Measurements from ENCODE around the gene PRDM1. TPM values are rescaled to one million over a fixed set of nuclear protein-coding genes. Genes with fewer than 3 reads are reported as not detected.
A peak's percentile ranks its signal among the peaks of the same experiment; 100 is the strongest.

The PRDM1 gene
- total RNA-seq, result 1 to 10 TPM; 1.3 to 6.6 TPM
- 1 to 10 TPM; 1.8 to 2.2 TPM for polyA plus RNA-seq (ENCODE audit: insufficient read length in 2 of 2)
- long read RNA-seq, donor 1, result 0 reads
- long read RNA-seq, donor 2, result 0 reads
- long read RNA-seq, donor 3, result 0 reads
- long read RNA-seq, donor 4, full-length matches to known transcripts, result 1 of 1 reads
- long read RNA-seq, donor 4, partial matches to known transcripts, result 0 of 1 reads
- long read RNA-seq, donor 4, other reads (novel, unspliced or antisense), result 0 of 1 reads

- Histone ChIP-seq H3K9me3 (ENCODE audit: control insufficient read depth, insufficient read depth, low read length) (no peaks in the 10 kb centered on the region), H3K27ac (ENCODE audit: low read depth, low read length) (peak within 1 kb of the TSS; percentile 17), H3K36me3 (ENCODE audit: control insufficient read depth, insufficient read depth, low read length) (no peaks in the 10 kb centered on the region), H3K27me3 (ENCODE audit: control insufficient read depth, insufficient read depth, low read length) (peaks cover 35% of the 10 kb centered on the region), H3K4me1 (ENCODE audit: control insufficient read depth, insufficient read depth, low read length) (peaks cover 16% of the 10 kb centered on the region), H3K4me3 (ENCODE audit: low read depth, low read length) (peak within 1 kb of the TSS; percentile 37)
- peak in 2 of 6 donors; percentile 65 to 73 for DNase-seq (ENCODE audit: low read depth in 4 of 6, low spot score in 6 of 6)
- WGBS (ENCODE audit: insufficient coverage), result 0% methylated on average over 41 of the region's 44 CpGs
These were observed at the start of gene PRDM1 for GRCh38 chr6:106085984-106086813. Gene PRDM1, plus strand, starts transcription at chr6:106086336. Its CDS starts 218 bp downstream, at chr6:106086554.

GRCh38 chr6:106037060-106037459, 49.1 kb upstream of the PRDM1 start:
- no peaks in the 10 kb centered on the region for H3K4me1 ChIP-seq (ENCODE audit: control insufficient read depth, insufficient read depth, low read length)
- no peaks in the 10 kb centered on the region for H3K36me3 ChIP-seq (ENCODE audit: control insufficient read depth, insufficient read depth, low read length)
- H3K9me3 ChIP-seq (ENCODE audit: control insufficient read depth, insufficient read depth, low read length), result peaks cover 4% of the 10 kb centered on the region
- no peaks in the 10 kb centered on the region for H3K27me3 ChIP-seq (ENCODE audit: control insufficient read depth, insufficient read depth, low read length)
- DNase-seq (ENCODE audit: low read depth in 4 of 6, low spot score in 6 of 6), result no peak
- H3K4me3 ChIP-seq (ENCODE audit: low read depth, low read length), result no peak overlapping the region
- H3K27ac ChIP-seq (ENCODE audit: low read depth, low read length), result no peak overlapping the region

GRCh38 chr6:106039897-106040592, 46.1 kb upstream of the PRDM1 start:
- Histone ChIP-seq H3K27me3 (ENCODE audit: control insufficient read depth, insufficient read depth, low read length) (no peaks in the 10 kb centered on the region), H3K4me1 (ENCODE audit: control insufficient read depth, insufficient read depth, low read length) (no peaks in the 10 kb centered on the region), H3K27ac (ENCODE audit: low read depth, low read length) (no peak overlapping the region), H3K9me3 (ENCODE audit: control insufficient read depth, insufficient read depth, low read length) (peaks cover 4% of the 10 kb centered on the region), H3K4me3 (ENCODE audit: low read depth, low read length) (no peak overlapping the region), H3K36me3 (ENCODE audit: control insufficient read depth, insufficient read depth, low read length) (no peaks in the 10 kb centered on the region)
- no peak for DNase-seq (ENCODE audit: low read depth in 4 of 6, low spot score in 6 of 6)
- 100% methylated on average over 1 of the region's 6 CpGs for WGBS (ENCODE audit: insufficient coverage)

GRCh38 chr6:106044151-106044550, 42.0 kb upstream of the PRDM1 start:
- Histone ChIP-seq H3K9me3 (ENCODE audit: control insufficient read depth, insufficient read depth, low read length) (no peaks in the 10 kb centered on the region), H3K4me3 (ENCODE audit: low read depth, low read length) (no peak overlapping the region), H3K4me1 (ENCODE audit: control insufficient read depth, insufficient read depth, low read length) (no peaks in the 10 kb centered on the region), H3K36me3 (ENCODE audit: control insufficient read depth, insufficient read depth, low read length) (no peaks in the 10 kb centered on the region), H3K27ac (ENCODE audit: low read depth, low read length) (no peak overlapping the region), H3K27me3 (ENCODE audit: control insufficient read depth, insufficient read depth, low read length) (no peaks in the 10 kb centered on the region)
- DNase-seq (ENCODE audit: low read depth in 4 of 6, low spot score in 6 of 6), result no peak
- 82% methylated on average over 1 of the region's 1 CpG for WGBS (ENCODE audit: insufficient coverage)

- no peaks in the 10 kb centered on the region for H3K4me1 ChIP-seq (ENCODE audit: control insufficient read depth, insufficient read depth, low read length)
- H3K27ac ChIP-seq (ENCODE audit: low read depth, low read length), result no peak overlapping the region
- H3K4me3 ChIP-seq (ENCODE audit: low read depth, low read length), result no peak overlapping the region
- no peaks in the 10 kb centered on the region for H3K36me3 ChIP-seq (ENCODE audit: control insufficient read depth, insufficient read depth, low read length)
- no peak for DNase-seq (ENCODE audit: low read depth in 4 of 6, low spot score in 6 of 6)
- no peaks in the 10 kb centered on the region for H3K27me3 ChIP-seq (ENCODE audit: control insufficient read depth, insufficient read depth, low read length)
- 60% methylated on average over 1 of the region's 2 CpGs for WGBS (ENCODE audit: insufficient coverage)
- no peaks in the 10 kb centered on the region for H3K9me3 ChIP-seq (ENCODE audit: control insufficient read depth, insufficient read depth, low read length)
These were observed 41.1 kb upstream of the PRDM1 start for GRCh38 chr6:106045077-106045476.

- H3K4me3 ChIP-seq (ENCODE audit: low read depth, low read length), result no peak overlapping the region
- no peak for DNase-seq (ENCODE audit: low read depth in 4 of 6, low spot score in 6 of 6)
- H3K36me3 ChIP-seq (ENCODE audit: control insufficient read depth, insufficient read depth, low read length), result no peaks in the 10 kb centered on the region
- H3K27ac ChIP-seq (ENCODE audit: low read depth, low read length), result no peak overlapping the region
- WGBS (ENCODE audit: insufficient coverage), result 54% methylated on average over 9 of the region's 10 CpGs
- no peaks in the 10 kb centered on the region for H3K9me3 ChIP-seq (ENCODE audit: control insufficient read depth, insufficient read depth, low read length)
- H3K4me1 ChIP-seq (ENCODE audit: control insufficient read depth, insufficient read depth, low read length), result no peaks in the 10 kb centered on the region
- no peaks in the 10 kb centered on the region for H3K27me3 ChIP-seq (ENCODE audit: control insufficient read depth, insufficient read depth, low read length)
These were observed 39.9 kb upstream of the PRDM1 start for GRCh38 chr6:106046116-106046853.

GRCh38 chr6:106046854-106047200, 39.3 kb upstream of the PRDM1 start:
- no peak for DNase-seq (ENCODE audit: low read depth in 4 of 6, low spot score in 6 of 6)

GRCh38 chr6:106048336-106048735, 37.8 kb upstream of the PRDM1 start:
- H3K4me1 ChIP-seq (ENCODE audit: control insufficient read depth, insufficient read depth, low read length), result no peaks in the 10 kb centered on the region
- no peaks in the 10 kb centered on the region for H3K27me3 ChIP-seq (ENCODE audit: control insufficient read depth, insufficient read depth, low read length)
- no peak overlapping the region for H3K27ac ChIP-seq (ENCODE audit: low read depth, low read length)
- no peaks in the 10 kb centered on the region for H3K36me3 ChIP-seq (ENCODE audit: control insufficient read depth, insufficient read depth, low read length)
- no peak overlapping the region for H3K4me3 ChIP-seq (ENCODE audit: low read depth, low read length)
- 80% methylated on average over 1 of the region's 2 CpGs for WGBS (ENCODE audit: insufficient coverage)
- no peaks in the 10 kb centered on the region for H3K9me3 ChIP-seq (ENCODE audit: control insufficient read depth, insufficient read depth, low read length)
- DNase-seq (ENCODE audit: low read depth in 4 of 6, low spot score in 6 of 6), result no peak

More at GRCh38 chr6:106046854-106047200, 39.3 kb upstream of the PRDM1 start:
- Histone ChIP-seq H3K27ac (ENCODE audit: low read depth, low read length) (no peak overlapping the region), H3K27me3 (ENCODE audit: control insufficient read depth, insufficient read depth, low read length) (no peaks in the 10 kb centered on the region), H3K36me3 (ENCODE audit: control insufficient read depth, insufficient read depth, low read length) (no peaks in the 10 kb centered on the region), H3K4me1 (ENCODE audit: control insufficient read depth, insufficient read depth, low read length) (no peaks in the 10 kb centered on the region), H3K4me3 (ENCODE audit: low read depth, low read length) (no peak overlapping the region), H3K9me3 (ENCODE audit: control insufficient read depth, insufficient read depth, low read length) (no peaks in the 10 kb centered on the region)
- WGBS (ENCODE audit: insufficient coverage), result 100% methylated on average over 1 of the region's 1 CpG

GRCh38 chr6:106050538-106050937, 35.6 kb upstream of the PRDM1 start:
- no peak overlapping the region for H3K27ac ChIP-seq (ENCODE audit: low read depth, low read length)
- WGBS (ENCODE audit: insufficient coverage), result no CpG with 5 or more reads among the region's 4 CpGs

More at GRCh38 chr6:106050538-106050937, 35.6 kb upstream of the PRDM1 start:
- no peak for DNase-seq (ENCODE audit: low read depth in 4 of 6, low spot score in 6 of 6)
- Histone ChIP-seq H3K9me3 (ENCODE audit: control insufficient read depth, insufficient read depth, low read length) (no peaks in the 10 kb centered on the region), H3K27me3 (ENCODE audit: control insufficient read depth, insufficient read depth, low read length) (no peaks in the 10 kb centered on the region), H3K4me3 (ENCODE audit: low read depth, low read length) (no peak overlapping the region), H3K4me1 (ENCODE audit: control insufficient read depth, insufficient read depth, low read length) (no peaks in the 10 kb centered on the region), H3K36me3 (ENCODE audit: control insufficient read depth, insufficient read depth, low read length) (no peaks in the 10 kb centered on the region)

Measured in spinal cord (tissue), 10 donors.